ENCODE results near the gene RBM39.
"Not testable (repeated sequence)": the region's sequence is repeated elsewhere in the genome, so short reads cannot be mapped to it uniquely, and the experiment has no call there.

The RBM39 gene

GRCh38 chr20:35768731-35769664 lies 26.9 kb upstream of the RBM39 start:
- no peak for TF ChIP-seq CTCF (conservative IDR thresholded peaks at IDR 0.05; ENCODE audit: low read depth)
- POLR2A ChIA-PET (ENCODE audit: low non-redundant PET), result interaction anchor here (0.5 to 1.5 kb wide), 3 partner anchors 25 to 29 kb away, joined by 3 to 15 read pairs (median 3); partner anchors contain the start of gene RBM39
- CTCF ChIA-PET, result interaction anchor here (0.5 to 1.0 kb wide), 3 partner anchors 8 to 667 kb away, joined by 3 to 4 read pairs (median 4); no protein-coding TSS in a partner anchor
- peak overlapping the region; percentile 86 for H3K27ac ChIP-seq
- peak; percentile 99 for DNase-seq (ENCODE audit: low spot score)

GRCh38 chr20:35767683-35768481 lies 25.8 kb upstream of the RBM39 start:
- DNase-seq (ENCODE audit: low spot score), result no peak
- CTCF ChIA-PET, result interaction anchor here (0.5 to 0.6 kb wide), 2 partner anchors 17 to 666 kb away, joined by 3 to 4 read pairs; no protein-coding TSS in a partner anchor

GRCh38 chr20:35766843-35767242 lies 24.8 kb upstream of the RBM39 start:
- CTCF ChIA-PET, result interaction anchor here (0.6 kb wide), 1 partner anchor 249 kb away, joined by 4 read pairs; no protein-coding TSS in a partner anchor
- POLR2A ChIA-PET (ENCODE audit: low non-redundant PET), result no interaction called here
- no peak for DNase-seq (ENCODE audit: low spot score)
- TF ChIP-seq CTCF (conservative IDR thresholded peaks at IDR 0.05; ENCODE audit: low read depth), result no peak
- no peak overlapping the region for H3K27ac ChIP-seq

More at GRCh38 chr20:35767683-35768481, 25.8 kb upstream of the RBM39 start:
- POLR2A ChIA-PET (ENCODE audit: low non-redundant PET), result interaction anchor here (0.5 to 0.6 kb wide), 2 partner anchors 24 to 46 kb away, joined by 3 to 4 read pairs; no protein-coding TSS in a partner anchor
- H3K27ac ChIP-seq, result peak overlapping the region; percentile 63
- TF ChIP-seq CTCF (conservative IDR thresholded peaks at IDR 0.05; ENCODE audit: low read depth), result no peak

GRCh38 chr20:35764936-35765335 lies 22.9 kb upstream of the RBM39 start:
- CTCF ChIA-PET, result interaction anchor here (0.6 kb wide), 1 partner anchor 36 kb away, joined by 3 read pairs; no protein-coding TSS in a partner anchor
- not testable (repeated sequence) for DNase-seq (ENCODE audit: low spot score)
- H3K27ac ChIP-seq, result peak overlapping the region; percentile 51
- POLR2A ChIA-PET (ENCODE audit: low non-redundant PET), result interaction anchor here (1.5 kb wide), 1 partner anchor 22 kb away, joined by 9 read pairs; no protein-coding TSS in a partner anchor

- TF ChIP-seq CTCF (conservative IDR thresholded peaks at IDR 0.05; ENCODE audit: low read depth), result no peak
- POLR2A ChIA-PET (ENCODE audit: low non-redundant PET), result no interaction called here
Observed at GRCh38 chr20:35762461-35762860, 20.4 kb upstream of the RBM39 start.

GRCh38 chr20:35761548-35761947 lies 19.5 kb upstream of the RBM39 start:
- POLR2A ChIA-PET (ENCODE audit: low non-redundant PET); H3K27ac ChIP-seq; DNase-seq (ENCODE audit: low spot score): not testable (repeated sequence)
- CTCF ChIA-PET, result interaction anchor here (0.6 kb wide), 3 partner anchors 18 to 731 kb away, joined by 3 to 5 read pairs (median 3); no protein-coding TSS in a partner anchor

More at GRCh38 chr20:35762461-35762860, 20.4 kb upstream of the RBM39 start:
- no peak overlapping the region for H3K27ac ChIP-seq
- CTCF ChIA-PET, result no interaction called here
- DNase-seq (ENCODE audit: low spot score), result no peak

Data from RWPE1 (cell line).